Measurements from ENCODE around the gene ABR. TPM values are rescaled to one million over a fixed set of nuclear protein-coding genes. Genes with fewer than 3 reads are reported as not detected.
A peak's percentile ranks its signal among the peaks of the same experiment; 100 is the strongest.
"Not testable (repeated sequence)": the region's sequence is repeated elsewhere in the genome, so short reads cannot be mapped to it uniquely, and the experiment has no call there.

ABR gene
- total RNA-seq, 1 experiment from 2014 or later = 78.3 TPM

GRCh38 chr17:1047177-1047878 lies 132.5 kb downstream of the ABR start:
- BruUV-seq (replicated peaks) = no TSS peak
- H3K9me3 Mint-ChIP-seq (ENCODE audit: unreplicated experiment) = peaks cover 3% of the 10 kb centered on the region
- intact Hi-C loops (cut with micrococcal nuclease; ENCODE audit: unreplicated experiment) = no loop called here
- H3K4me3 Mint-ChIP-seq (ENCODE audit: unreplicated experiment) = no peak overlapping the region
- no peaks in the 10 kb centered on the region for H3K27me3 ChIP-seq (replicated peaks; ENCODE audit: control insufficient read depth, insufficient read depth, low read length)
- ChIA-PET POLR2A (no interaction called here), CTCF (interaction anchor here (1.1 kb wide), 1 partner anchor 11 kb away, joined by 3 read pairs; no protein-coding TSS in a partner anchor)
- no peaks in the 10 kb centered on the region for H3K36me3 ChIP-seq (ENCODE audit: control insufficient read depth, insufficient read depth, low read length)
- DNase-seq = peak; percentile 69 to 84
- no peaks in the 10 kb centered on the region for H3K4me1 Mint-ChIP-seq (ENCODE audit: low read depth, unreplicated experiment)
- H3K36me3 Mint-ChIP-seq (ENCODE audit: insufficient read depth, unreplicated experiment) = peaks cover 23% of the 10 kb centered on the region
- H3K27me3 Mint-ChIP-seq (ENCODE audit: insufficient read depth, unreplicated experiment) = no peaks in the 10 kb centered on the region
- H3K9me3 ChIP-seq = no peaks in the 10 kb centered on the region
- H3K4me3 ChIP-seq (ENCODE audit: low read depth, low read length) = no peak overlapping the region
- TF ChIP-seq CTCF (IDR thresholded peaks at IDR 0.05; ENCODE audit: insufficient read depth in 1 of 2, low read depth in 1 of 2, low read length in 1 of 2, severe bottlenecking in 1 of 2, unreplicated experiment in 1 of 2) = no peak
- peaks cover 18% of the 10 kb centered on the region for H3K4me1 ChIP-seq
- H3K27ac Mint-ChIP-seq (ENCODE audit: unreplicated experiment) = peak overlapping the region; percentile 20

- Mint-ChIP-seq H3K9me3 (ENCODE audit: unreplicated experiment) (peaks cover 12% of the 10 kb centered on the region), H3K4me1 (ENCODE audit: low read depth, unreplicated experiment) (no peaks in the 10 kb centered on the region), H3K27me3 (ENCODE audit: insufficient read depth, unreplicated experiment) (no peaks in the 10 kb centered on the region), H3K27ac (ENCODE audit: unreplicated experiment) (no peak overlapping the region), H3K36me3 (ENCODE audit: insufficient read depth, unreplicated experiment) (peaks cover 18% of the 10 kb centered on the region), H3K4me3 (ENCODE audit: unreplicated experiment) (no peak overlapping the region)
- peaks cover 18% of the 10 kb centered on the region for H3K4me1 ChIP-seq
- no peaks in the 10 kb centered on the region for H3K27me3 ChIP-seq (replicated peaks; ENCODE audit: control insufficient read depth, insufficient read depth, low read length)
- no peaks in the 10 kb centered on the region for H3K9me3 ChIP-seq
- no peaks in the 10 kb centered on the region for H3K36me3 ChIP-seq (ENCODE audit: control insufficient read depth, insufficient read depth, low read length)
- POLR2A ChIA-PET = no interaction called here
- no peak overlapping the region for H3K4me3 ChIP-seq (ENCODE audit: low read depth, low read length)
- no TSS peak for BruUV-seq (replicated peaks)
- intact Hi-C loops (cut with micrococcal nuclease; ENCODE audit: unreplicated experiment) = no loop called here
- no peak for TF ChIP-seq CTCF (IDR thresholded peaks at IDR 0.05; ENCODE audit: insufficient read depth in 1 of 2, low read depth in 1 of 2, low read length in 1 of 2, severe bottlenecking in 1 of 2, unreplicated experiment in 1 of 2)
- CTCF ChIA-PET = no interaction called here
- DNase-seq = no peak
Observed at GRCh38 chr17:1045456-1045855, 134.3 kb downstream of the ABR start.

GRCh38 chr17:1044387-1045009 lies 135.3 kb downstream of the ABR start:
- H3K27me3 ChIP-seq (replicated peaks; ENCODE audit: control insufficient read depth, insufficient read depth, low read length); H3K27ac Mint-ChIP-seq (ENCODE audit: unreplicated experiment); intact Hi-C loops (cut with micrococcal nuclease; ENCODE audit: unreplicated experiment); H3K9me3 ChIP-seq; H3K4me3 ChIP-seq (ENCODE audit: low read depth, low read length); DNase-seq; H3K27me3 Mint-ChIP-seq (ENCODE audit: insufficient read depth, unreplicated experiment); POLR2A ChIA-PET; BruUV-seq (replicated peaks); H3K4me1 Mint-ChIP-seq (ENCODE audit: low read depth, unreplicated experiment); H3K36me3 ChIP-seq (ENCODE audit: control insufficient read depth, insufficient read depth, low read length); H3K4me3 Mint-ChIP-seq (ENCODE audit: unreplicated experiment): not testable (repeated sequence)
- CTCF ChIA-PET = interaction anchor here (0.7 kb wide), 2 partner anchors 12 to 471 kb away, joined by 3 read pairs; no protein-coding TSS in a partner anchor
- peaks cover 18% of the 10 kb centered on the region for H3K4me1 ChIP-seq
- H3K9me3 Mint-ChIP-seq (ENCODE audit: unreplicated experiment) = peaks cover 12% of the 10 kb centered on the region
- peaks cover 18% of the 10 kb centered on the region for H3K36me3 Mint-ChIP-seq (ENCODE audit: insufficient read depth, unreplicated experiment)

All from Caco-2 (cell line).